ENCODE data around the gene CD52.
A peak's percentile ranks its signal among the peaks of the same experiment; 100 is the strongest.

The CD52 gene

GRCh38 chr1:26367441-26367840 is 49.7 kb downstream of the CD52 start:
- intact Hi-C loops (cut with DNase I): no loop called here
- DNase-seq: peak in 1 of 10 donors; percentile 70

- intact Hi-C loops (cut with DNase I): no loop called here
- DNase-seq: peak in 1 of 10 donors; percentile 25
These were observed 50.2 kb downstream of the CD52 start for GRCh38 chr1:26368006-26368405.

- intact Hi-C loops (cut with DNase I): no loop called here
- DNase-seq: no peak
These were observed 50.7 kb downstream of the CD52 start for GRCh38 chr1:26368486-26368885.

Measured in posterior cingulate gyrus (tissue), 11 donors.